IPS-18c (cell line): ENCODE measurements around the gene MRM3.
"Not testable (repeated sequence)": the region's sequence is repeated elsewhere in the genome, so short reads cannot be mapped to it uniquely, and the experiment has no call there.

Source experiments
- H3K4me3 ChIP-seq: 2 replicates; pipeline ENCODE4 v1.7.0; 2013; ENCODE audit warnings: low read depth, mild to moderate bottlenecking, low read length, moderate library complexity; ENCODE audit not compliant: insufficient read depth
- H3K9me3 ChIP-seq: one replicate; pipeline ENCODE4 v1.6.1; 2013; ENCODE audit warnings: mild to moderate bottlenecking, low read length, moderate library complexity; ENCODE audit not compliant: control insufficient read depth, insufficient read depth

The MRM3 gene

GRCh38 chr17:751269-752001 is 30.7 kb upstream of the MRM3 start:
- H3K9me3 ChIP-seq = no peaks in the 10 kb centered on the region
- peak overlapping the region; percentile 59 for H3K4me3 ChIP-seq

- H3K9me3 ChIP-seq = no peaks in the 10 kb centered on the region
- peak within 1 kb of the TSS; percentile 59 for H3K4me3 ChIP-seq
Measured at GRCh38 chr17:752002-752619, 30.0 kb upstream of the MRM3 start, which contains the start of gene GEMIN4. Gene GEMIN4, minus strand, starts transcription at chr17:752264. Its CDS starts 122 bp downstream, at chr17:752142.

GRCh38 chr17:752620-753219 is 29.4 kb upstream of the MRM3 start:
- Histone ChIP-seq H3K9me3 (no peaks in the 10 kb centered on the region), H3K4me3 (peak overlapping the region; percentile 59)

GRCh38 chr17:753418-753817 is 28.7 kb upstream of the MRM3 start:
- Histone ChIP-seq H3K9me3 (no peaks in the 10 kb centered on the region), H3K4me3 (no peak overlapping the region)

- H3K9me3 ChIP-seq, H3K4me3 ChIP-seq: not testable (repeated sequence)
Measured at GRCh38 chr17:755319-755961, 26.7 kb upstream of the MRM3 start.

- not testable (repeated sequence) for H3K4me3 ChIP-seq, H3K9me3 ChIP-seq
Measured at GRCh38 chr17:756010-756567, 26.1 kb upstream of the MRM3 start.

- no peak overlapping the region for H3K4me3 ChIP-seq
- no peaks in the 10 kb centered on the region for H3K9me3 ChIP-seq
Measured at GRCh38 chr17:759964-760363, 22.2 kb upstream of the MRM3 start.

GRCh38 chr17:760371-760770 is 21.8 kb upstream of the MRM3 start:
- H3K9me3 ChIP-seq = no peaks in the 10 kb centered on the region
- no peak overlapping the region for H3K4me3 ChIP-seq

GRCh38 chr17:767076-767475 is 15.1 kb upstream of the MRM3 start:
- Histone ChIP-seq H3K4me3 (no peak overlapping the region), H3K9me3 (no peaks in the 10 kb centered on the region)

- H3K9me3 ChIP-seq = no peaks in the 10 kb centered on the region
- no peak overlapping the region for H3K4me3 ChIP-seq
Measured at GRCh38 chr17:773016-773415, 9.1 kb upstream of the MRM3 start.

- Histone ChIP-seq H3K9me3 (no peaks in the 10 kb centered on the region), H3K4me3 (no peak overlapping the region)
Measured at GRCh38 chr17:773467-774312, 8.5 kb upstream of the MRM3 start.

- Histone ChIP-seq H3K4me3 (no peak overlapping the region), H3K9me3 (no peaks in the 10 kb centered on the region)
Measured at GRCh38 chr17:774313-774584, 7.9 kb upstream of the MRM3 start.

- Histone ChIP-seq H3K9me3 (no peaks in the 10 kb centered on the region), H3K4me3 (no peak overlapping the region)
Measured at GRCh38 chr17:778096-778495, 4.1 kb upstream of the MRM3 start.

GRCh38 chr17:784143-784542 is 2.0 kb downstream of the MRM3 start:
- H3K4me3 ChIP-seq = no peak overlapping the region
- H3K9me3 ChIP-seq = no peaks in the 10 kb centered on the region

GRCh38 chr17:785901-786300 is 3.7 kb downstream of the MRM3 start:
- not testable (repeated sequence) for H3K9me3 ChIP-seq, H3K4me3 ChIP-seq

GRCh38 chr17:787641-788221 is 5.6 kb downstream of the MRM3 start:
- Histone ChIP-seq H3K4me3 (no peak overlapping the region), H3K9me3 (no peaks in the 10 kb centered on the region)

GRCh38 chr17:788551-788950 is 6.4 kb downstream of the MRM3 start:
- Histone ChIP-seq H3K9me3 (no peaks in the 10 kb centered on the region), H3K4me3 (no peak overlapping the region)
